SK-N-SH (cell line): ENCODE measurements around the gene FAM3B.

ENCODE experiments used
- EP300 ChIP-seq, 2 experiments: IDR thresholded peaks; 2 replicates each; pipeline versions ENCODE4 v1.4.0 to v1.6.1; 2012; ENCODE audit warnings: borderline replicate concordance in 1 of 2, low read depth in 1 of 2, low read length in 1 of 2
- GABPA ChIP-seq: IDR thresholded peaks from 2 replicates; pipeline ENCODE4 v1.4.0; 2012; ENCODE audit warnings: low read depth, mild to moderate bottlenecking
- POLR2AphosphoS5 ChIP-seq: IDR thresholded peaks from 2 replicates; pipeline ENCODE4 v1.6.1; 2012; ENCODE audit warnings: low read depth, low read length
- RAD21 ChIP-seq: IDR thresholded peaks from 2 replicates; pipeline ENCODE4 v1.6.1; 2012; ENCODE audit warnings: mild to moderate bottlenecking, low read length
- RCOR1 ChIP-seq: fragments of 150-350 bp; IDR thresholded peaks from 2 replicates; pipeline ENCODE4 v1.6.1; 2017; ENCODE audit warnings: antibody characterized with exemption, low read length
- RFX5 ChIP-seq: IDR thresholded peaks from 2 replicates; pipeline ENCODE4 v1.6.1; 2012; ENCODE audit warnings: mild to moderate bottlenecking, improper control_type of control experiment, low read length
- SMC3 ChIP-seq: IDR thresholded peaks from 2 replicates; pipeline ENCODE4 v1.6.1; 2012; ENCODE audit warnings: low read depth, low read length, improper control_type of control experiment
- TAF1 ChIP-seq: IDR thresholded peaks from 2 replicates; pipeline ENCODE4 v1.6.1; 2012; ENCODE audit warnings: low read depth, mild to moderate bottlenecking, low read length, moderate library complexity, borderline replicate concordance
- TF ChIP-seq, protein P1 (sequence below): fragments of 200-600 bp; sonication (generic); IDR thresholded peaks from 2 replicates; pipeline ENCODE4 v1.6.1; 2017; ENCODE audit warnings: antibody characterized with exemption, mild to moderate bottlenecking, moderate library complexity
- TF ChIP-seq, protein P2 (sequence below): fragments of 150-350 bp; IDR thresholded peaks from 2 replicates; pipeline ENCODE4 v1.6.1; 2017; ENCODE audit warnings: antibody characterized with exemption, low read length, low read depth, borderline replicate concordance
- TF ChIP-seq, protein P3 (sequence below): IDR thresholded peaks from 2 replicates; pipeline ENCODE4 v1.4.0; 2012; ENCODE audit warnings: low read depth

DNA sequence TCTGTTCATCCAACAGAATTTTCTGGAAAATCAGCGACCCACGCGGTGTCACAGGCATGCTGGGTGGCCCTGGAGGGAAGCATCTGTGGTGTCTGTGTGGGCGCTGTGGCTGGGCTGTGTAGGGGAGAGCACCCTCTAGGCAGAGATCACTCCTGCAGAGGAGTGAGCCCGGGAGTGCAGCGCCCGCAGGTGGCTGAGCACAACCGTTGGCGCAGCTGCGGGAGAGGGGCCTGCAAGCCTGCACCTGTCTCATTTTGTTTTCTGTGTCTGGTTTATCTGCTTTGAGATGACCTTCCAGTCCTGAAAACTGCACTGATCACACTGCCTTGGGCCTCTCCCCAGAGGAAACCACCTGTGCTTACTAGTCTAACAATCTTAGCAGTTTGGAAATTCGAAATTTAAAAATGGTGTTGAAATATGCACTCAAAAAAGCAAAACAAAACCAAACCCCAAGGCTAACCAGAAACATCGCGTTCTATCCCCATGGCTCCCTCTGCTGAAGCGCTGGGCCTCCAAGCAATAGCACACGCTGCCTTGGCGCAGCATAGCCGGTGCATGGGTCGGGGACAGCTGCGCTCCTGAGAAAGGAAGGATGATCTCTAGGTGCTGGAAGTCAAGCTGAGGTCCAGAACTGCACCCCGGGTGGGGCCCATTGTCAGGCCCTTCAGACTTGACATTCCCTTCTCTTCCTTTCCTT is 4.8 kb downstream of the FAM3B start:
- TF ChIP-seq EP300 (IDR thresholded peaks at IDR 0.05; ENCODE audit: borderline replicate concordance in 1 of 2, low read depth in 1 of 2, low read length in 1 of 2) (no peak), RCOR1 (no peak), RFX5 (no peak), SMC3 (no peak), TAF1 (no peak), POLR2AphosphoS5 (no peak), RAD21 (no peak), GABPA (no peak)
- TF ChIP-seq, protein P1, sequence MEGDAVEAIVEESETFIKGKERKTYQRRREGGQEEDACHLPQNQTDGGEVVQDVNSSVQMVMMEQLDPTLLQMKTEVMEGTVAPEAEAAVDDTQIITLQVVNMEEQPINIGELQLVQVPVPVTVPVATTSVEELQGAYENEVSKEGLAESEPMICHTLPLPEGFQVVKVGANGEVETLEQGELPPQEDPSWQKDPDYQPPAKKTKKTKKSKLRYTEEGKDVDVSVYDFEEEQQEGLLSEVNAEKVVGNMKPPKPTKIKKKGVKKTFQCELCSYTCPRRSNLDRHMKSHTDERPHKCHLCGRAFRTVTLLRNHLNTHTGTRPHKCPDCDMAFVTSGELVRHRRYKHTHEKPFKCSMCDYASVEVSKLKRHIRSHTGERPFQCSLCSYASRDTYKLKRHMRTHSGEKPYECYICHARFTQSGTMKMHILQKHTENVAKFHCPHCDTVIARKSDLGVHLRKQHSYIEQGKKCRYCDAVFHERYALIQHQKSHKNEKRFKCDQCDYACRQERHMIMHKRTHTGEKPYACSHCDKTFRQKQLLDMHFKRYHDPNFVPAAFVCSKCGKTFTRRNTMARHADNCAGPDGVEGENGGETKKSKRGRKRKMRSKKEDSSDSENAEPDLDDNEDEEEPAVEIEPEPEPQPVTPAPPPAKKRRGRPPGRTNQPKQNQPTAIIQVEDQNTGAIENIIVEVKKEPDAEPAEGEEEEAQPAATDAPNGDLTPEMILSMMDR = no peak
- TF ChIP-seq, protein P2, sequence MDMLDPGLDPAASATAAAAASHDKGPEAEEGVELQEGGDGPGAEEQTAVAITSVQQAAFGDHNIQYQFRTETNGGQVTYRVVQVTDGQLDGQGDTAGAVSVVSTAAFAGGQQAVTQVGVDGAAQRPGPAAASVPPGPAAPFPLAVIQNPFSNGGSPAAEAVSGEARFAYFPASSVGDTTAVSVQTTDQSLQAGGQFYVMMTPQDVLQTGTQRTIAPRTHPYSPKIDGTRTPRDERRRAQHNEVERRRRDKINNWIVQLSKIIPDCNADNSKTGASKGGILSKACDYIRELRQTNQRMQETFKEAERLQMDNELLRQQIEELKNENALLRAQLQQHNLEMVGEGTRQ = no peak
- TF ChIP-seq, protein P3, sequence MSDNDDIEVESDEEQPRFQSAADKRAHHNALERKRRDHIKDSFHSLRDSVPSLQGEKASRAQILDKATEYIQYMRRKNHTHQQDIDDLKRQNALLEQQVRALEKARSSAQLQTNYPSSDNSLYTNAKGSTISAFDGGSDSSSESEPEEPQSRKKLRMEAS = no peak
